ENCODE results near the gene PTPRN2. TPM values are rescaled to one million over a fixed set of nuclear protein-coding genes. Genes with fewer than 3 reads are reported as not detected.

Gene PTPRN2
- total and polyA plus RNA-seq, 8 donors = 12.2 to 49.2 (median 31.8) TPM

GRCh38 chr7:158282461-158283001, 305.1 kb downstream of the PTPRN2 start:
- Histone ChIP-seq H3K9me3 (no peaks in the 10 kb centered on the region), H3K4me3 (no peak overlapping the region), H3K27me3 (no peaks in the 10 kb centered on the region), H3K27ac (no peak overlapping the region), H3K36me3 (no peaks in the 10 kb centered on the region), H3K4me1 (no peaks in the 10 kb centered on the region)
- FAIRE-seq (no peak), DNase-seq (peak in 1 of 6 donors; percentile 44), ATAC-seq (no peak)
- WGBS, 2 donors = 84 to 90% methylated on average over 24 of the region's 24 CpGs
- intact Hi-C loops (cut with DNase I) = no loop called here
- TF ChIP-seq CTCF (IDR thresholded peaks at IDR 0.05) = no peak

- no peak overlapping the region for H3K4me3 ChIP-seq
- no peak for TF ChIP-seq CTCF (IDR thresholded peaks at IDR 0.05)
- intact Hi-C loops (cut with DNase I) = no loop called here
- H3K9me3 ChIP-seq = no peaks in the 10 kb centered on the region
- DNase-seq = peak in 1 of 6 donors; percentile 30
- WGBS, 2 donors = 87 to 93% methylated on average over 8 of the region's 8 CpGs
- H3K4me1 ChIP-seq = no peaks in the 10 kb centered on the region
- no peaks in the 10 kb centered on the region for H3K27me3 ChIP-seq
- no peak for FAIRE-seq
- H3K36me3 ChIP-seq = no peaks in the 10 kb centered on the region
- ATAC-seq = no peak
- no peak overlapping the region for H3K27ac ChIP-seq
Observed at GRCh38 chr7:158281441-158281840, 306.2 kb downstream of the PTPRN2 start.

GRCh38 chr7:158280448-158281144, 307.0 kb downstream of the PTPRN2 start:
- DNase-seq (peak in 3 of 6 donors; percentile 2 to 21 (median 19)), FAIRE-seq (no peak)
- 93 to 94% methylated on average over 29 of the region's 29 CpGs for WGBS, 2 donors

GRCh38 chr7:158279539-158280447, 307.8 kb downstream of the PTPRN2 start:
- H3K27me3 ChIP-seq = no peaks in the 10 kb centered on the region
- intact Hi-C loops (cut with DNase I) = no loop called here
- H3K36me3 ChIP-seq = no peaks in the 10 kb centered on the region
- no peak for FAIRE-seq
- 89 to 92% methylated on average over 52 to 53 of the region's 53 CpGs for WGBS, 2 donors
- H3K4me1 ChIP-seq = no peaks in the 10 kb centered on the region
- H3K4me3 ChIP-seq = no peak overlapping the region
- TF ChIP-seq CTCF (IDR thresholded peaks at IDR 0.05) = no peak
- H3K9me3 ChIP-seq = no peaks in the 10 kb centered on the region
- ATAC-seq = no peak
- peak in 3 of 6 donors; percentile 3 to 45 (median 42) for DNase-seq
- no peak overlapping the region for H3K27ac ChIP-seq

More at GRCh38 chr7:158280448-158281144, 307.0 kb downstream of the PTPRN2 start:
- Histone ChIP-seq H3K27ac (no peak overlapping the region), H3K4me3 (no peak overlapping the region), H3K9me3 (no peaks in the 10 kb centered on the region), H3K27me3 (no peaks in the 10 kb centered on the region), H3K4me1 (no peaks in the 10 kb centered on the region), H3K36me3 (no peaks in the 10 kb centered on the region)
- TF ChIP-seq CTCF (IDR thresholded peaks at IDR 0.05) = no peak
- no peak for ATAC-seq
- intact Hi-C loops (cut with DNase I) = no loop called here
